ENCODE data around the gene IMMP2L. TPM values are rescaled to one million over a fixed set of nuclear protein-coding genes. Genes with fewer than 3 reads are reported as not detected.

The IMMP2L gene
- total and polyA plus RNA-seq, 2 of the 13 experiments (the other 11 are each of a cell fraction or from before 2014, with no cell fraction given) = 7.8 to 16.9 TPM

DNA sequence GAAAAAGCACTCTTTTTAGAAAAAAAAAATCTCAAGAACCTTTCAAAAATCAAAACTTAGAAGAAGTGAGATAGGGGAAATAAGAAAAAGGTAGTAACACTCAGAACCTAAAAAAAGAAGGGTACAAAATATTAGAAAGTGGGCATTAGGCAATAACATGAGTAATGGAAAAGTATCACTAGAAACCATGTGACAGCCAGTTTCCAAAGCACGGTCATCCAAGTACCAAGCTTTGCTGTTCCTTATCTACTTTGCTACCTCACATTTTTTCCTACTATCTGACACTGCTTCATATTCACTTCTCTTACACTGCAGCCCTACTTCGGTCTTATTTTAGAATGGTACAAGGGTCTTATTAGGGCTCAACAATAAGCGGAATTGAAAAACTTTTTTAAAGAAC is 30.3 kb downstream of the IMMP2L start:
- Histone ChIP-seq H2AFZ (ENCODE audit: low read length) (no peak overlapping the region), H3K27me3 (ENCODE audit: control insufficient read depth in 1 of 2, insufficient read depth in 2 of 2, low read length in 2 of 2) (no peaks in the 10 kb centered on the region), H3K4me2 (ENCODE audit: low read depth, low read length) (no peak overlapping the region), H3K9ac (ENCODE audit: insufficient read depth, low read depth, low read length) (no peak overlapping the region), H3K79me2 (ENCODE audit: insufficient read depth, low read length) (no peaks in the 10 kb centered on the region), H3K4me3 (replicated peaks in 1 of 3; ENCODE audit: insufficient read depth in 1 of 3, low read depth in 2 of 3, low read length in 3 of 3) (no peak overlapping the region), H3K36me3 (replicated peaks in 1 of 2; ENCODE audit: control insufficient read depth in 1 of 2, insufficient read depth in 2 of 2, low read length in 2 of 2) (no peaks in the 10 kb centered on the region), H3K4me1 (ENCODE audit: insufficient read depth, low read length) (peaks cover 10% of the 10 kb centered on the region), H3K27ac (ENCODE audit: extremely low read length, insufficient read depth, low read length) (no peak overlapping the region), H4K20me1 (ENCODE audit: insufficient read depth, low read length) (no peaks in the 10 kb centered on the region), H3K9me3 (ENCODE audit: low read length) (no peaks in the 10 kb centered on the region)
- ATAC-seq (no peak), DNase-seq (ENCODE audit: low spot score) (no peak), FAIRE-seq (no peak)
- POLR2A ChIA-PET = no interaction called here
- 97% methylated on average over 3 of the region's 3 CpGs for WGBS (ENCODE audit: low lambda C conversion rate)
- no TSS peak for BruUV-seq (replicated peaks)
- TF ChIP-seq SRSF1 (optimal IDR thresholded peaks at IDR 0.05; ENCODE audit: low read depth, low read length) (no peak), ZNF713 (CRISPR knock-in tag; IDR thresholded peaks at IDR 0.05) (no peak), GPN1 (CRISPR knock-in tag; IDR thresholded peaks at IDR 0.05; ENCODE audit: borderline replicate concordance) (no peak), ZBTB42 (CRISPR knock-in tag; IDR thresholded peaks at IDR 0.05) (no peak), SRSF9 (IDR thresholded peaks at IDR 0.05; ENCODE audit: borderline replicate concordance, insufficient read depth, low read depth, low read length, poor library complexity, severe bottlenecking) (no peak), ZNF484 (CRISPR knock-in tag; IDR thresholded peaks at IDR 0.05; ENCODE audit: borderline replicate concordance, low read depth) (no peak), ZBTB7A (CRISPR knock-in tag; IDR thresholded peaks at IDR 0.05) (no peak)
- TF ChIP-seq, protein P1, sequence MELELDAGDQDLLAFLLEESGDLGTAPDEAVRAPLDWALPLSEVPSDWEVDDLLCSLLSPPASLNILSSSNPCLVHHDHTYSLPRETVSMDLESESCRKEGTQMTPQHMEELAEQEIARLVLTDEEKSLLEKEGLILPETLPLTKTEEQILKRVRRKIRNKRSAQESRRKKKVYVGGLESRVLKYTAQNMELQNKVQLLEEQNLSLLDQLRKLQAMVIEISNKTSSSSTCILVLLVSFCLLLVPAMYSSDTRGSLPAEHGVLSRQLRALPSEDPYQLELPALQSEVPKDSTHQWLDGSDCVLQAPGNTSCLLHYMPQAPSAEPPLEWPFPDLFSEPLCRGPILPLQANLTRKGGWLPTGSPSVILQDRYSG (CRISPR knock-in tag; IDR thresholded peaks at IDR 0.05) = no peak
- TF ChIP-seq, protein P2, sequence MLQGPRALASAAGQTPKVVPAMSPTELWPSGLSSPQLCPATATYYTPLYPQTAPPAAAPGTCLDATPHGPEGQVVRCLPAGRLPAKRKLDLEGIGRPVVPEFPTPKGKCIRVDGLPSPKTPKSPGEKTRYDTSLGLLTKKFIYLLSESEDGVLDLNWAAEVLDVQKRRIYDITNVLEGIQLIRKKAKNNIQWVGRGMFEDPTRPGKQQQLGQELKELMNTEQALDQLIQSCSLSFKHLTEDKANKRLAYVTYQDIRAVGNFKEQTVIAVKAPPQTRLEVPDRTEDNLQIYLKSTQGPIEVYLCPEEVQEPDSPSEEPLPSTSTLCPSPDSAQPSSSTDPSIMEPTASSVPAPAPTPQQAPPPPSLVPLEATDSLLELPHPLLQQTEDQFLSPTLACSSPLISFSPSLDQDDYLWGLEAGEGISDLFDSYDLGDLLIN (CRISPR knock-in tag; IDR thresholded peaks at IDR 0.05; ENCODE audit: borderline replicate concordance) = no peak
- TF ChIP-seq, protein P3, sequence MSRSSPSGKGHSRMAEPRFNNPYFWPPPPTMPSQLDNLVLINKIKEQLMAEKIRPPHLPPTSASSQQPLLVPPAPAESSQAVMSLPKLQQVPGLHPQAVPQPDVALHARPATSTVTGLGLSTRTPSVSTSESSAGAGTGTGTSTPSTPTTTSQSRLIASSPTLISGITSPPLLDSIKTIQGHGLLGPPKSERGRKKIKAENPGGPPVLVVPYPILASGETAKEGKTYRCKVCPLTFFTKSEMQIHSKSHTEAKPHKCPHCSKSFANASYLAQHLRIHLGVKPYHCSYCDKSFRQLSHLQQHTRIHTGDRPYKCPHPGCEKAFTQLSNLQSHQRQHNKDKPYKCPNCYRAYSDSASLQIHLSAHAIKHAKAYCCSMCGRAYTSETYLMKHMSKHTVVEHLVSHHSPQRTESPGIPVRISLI (CRISPR knock-in tag; IDR thresholded peaks at IDR 0.05; ENCODE audit: borderline replicate concordance) = no peak
- in situ Hi-C loops (cut with HindIII; ENCODE audit: extremely low pct_ligation_motif_present, low pct_unique_long_range_greater_than_20kb) (no loop called here), intact Hi-C loops (cut with micrococcal nuclease; ENCODE audit: unreplicated experiment) (no loop called here)
- CTCF ChIA-PET (ENCODE audit: low intra/inter-chr PET ratio, low total read pairs) = no interaction called here

All from HepG2 (cell line).